ENCODE measurements around the gene CSK.

Gene CSK

GRCh38 chr15:74769463-74770025 is 12.3 kb upstream of the CSK start:
- in situ Hi-C loops (cut with MboI; ENCODE audit: low sequenced_read_pairs) = loop anchor here (10.0 kb wide), 3 partner anchors 135 to 395 kb away; no protein-coding TSS in a partner anchor

- in situ Hi-C loops (cut with MboI; ENCODE audit: low sequenced_read_pairs) = loop anchor here (10.0 kb wide), 1 partner anchor 174 kb away; no protein-coding TSS in a partner anchor
Observed at GRCh38 chr15:74770211-74770903, 11.5 kb upstream of the CSK start.

- in situ Hi-C loops (cut with MboI; ENCODE audit: low sequenced_read_pairs) = loop anchor here (10.0 kb wide), 1 partner anchor 171 kb away; no protein-coding TSS in a partner anchor
Observed at GRCh38 chr15:74773329-74773728, 8.6 kb upstream of the CSK start.

GRCh38 chr15:74773731-74774252 is 8.1 kb upstream of the CSK start:
- in situ Hi-C loops (cut with MboI; ENCODE audit: low sequenced_read_pairs) = loop anchor here (10.0 kb wide), 1 partner anchor 171 kb away; no protein-coding TSS in a partner anchor

GRCh38 chr15:74775132-74775562 is 6.7 kb upstream of the CSK start:
- in situ Hi-C loops (cut with MboI; ENCODE audit: low sequenced_read_pairs) = loop anchor here (10.0 kb wide), 1 partner anchor 170 kb away; no protein-coding TSS in a partner anchor

- in situ Hi-C loops (cut with MboI; ENCODE audit: low sequenced_read_pairs) = loop anchor here (10.0 kb wide), 1 partner anchor 169 kb away; no protein-coding TSS in a partner anchor
Observed at GRCh38 chr15:74775894-74776293, 6.0 kb upstream of the CSK start.

GRCh38 chr15:74776821-74777768 is 4.8 kb upstream of the CSK start:
- in situ Hi-C loops (cut with MboI; ENCODE audit: low sequenced_read_pairs) = loop anchor here (10.0 kb wide), 1 partner anchor 168 kb away; no protein-coding TSS in a partner anchor

GRCh38 chr15:74777769-74778598 is 3.9 kb upstream of the CSK start:
- in situ Hi-C loops (cut with MboI; ENCODE audit: low sequenced_read_pairs) = loop anchor here (10.0 kb wide), 1 partner anchor 167 kb away; no protein-coding TSS in a partner anchor

GRCh38 chr15:74778599-74778970 is 3.3 kb upstream of the CSK start:
- in situ Hi-C loops (cut with MboI; ENCODE audit: low sequenced_read_pairs) = loop anchor here (10.0 kb wide), 1 partner anchor 166 kb away; no protein-coding TSS in a partner anchor

GRCh38 chr15:74779162-74779648 is 2.7 kb upstream of the CSK start:
- in situ Hi-C loops (cut with MboI; ENCODE audit: low sequenced_read_pairs) = loop anchor here (10.0 kb wide), 1 partner anchor 166 kb away; no protein-coding TSS in a partner anchor

- in situ Hi-C loops (cut with MboI; ENCODE audit: low sequenced_read_pairs) = no loop called here
Observed at GRCh38 chr15:74780523-74781430, 1.1 kb upstream of the CSK start.

GRCh38 chr15:74782259-74783071 is 585 bp downstream of the CSK start:
- in situ Hi-C loops (cut with MboI; ENCODE audit: low sequenced_read_pairs) = no loop called here

GRCh38 chr15:74783072-74783807 is 1.4 kb downstream of the CSK start:
- in situ Hi-C loops (cut with MboI; ENCODE audit: low sequenced_read_pairs) = no loop called here

GRCh38 chr15:74783808-74784175 is 1.9 kb downstream of the CSK start:
- in situ Hi-C loops (cut with MboI; ENCODE audit: low sequenced_read_pairs) = no loop called here

GRCh38 chr15:74784426-74785193 is 2.7 kb downstream of the CSK start:
- in situ Hi-C loops (cut with MboI; ENCODE audit: low sequenced_read_pairs) = no loop called here

Data from HL-60/S4 (cell line).